Skeletal muscle cell (primary cell): Measurements from ENCODE around the gene ZDHHC9.

Source experiments
- DNase-seq: peaks from one replicate; pipeline ENCODE4 v3.0.0-alpha.2; 2010; ENCODE audit warnings: low read depth
- H3K4me3 ChIP-seq: 2 replicates; pipeline ENCODE4 v1.5.1; 2011; ENCODE audit warnings: low read depth, mild to moderate bottlenecking, control low read depth, low read length, moderate library complexity

The ZDHHC9 gene

DNA sequence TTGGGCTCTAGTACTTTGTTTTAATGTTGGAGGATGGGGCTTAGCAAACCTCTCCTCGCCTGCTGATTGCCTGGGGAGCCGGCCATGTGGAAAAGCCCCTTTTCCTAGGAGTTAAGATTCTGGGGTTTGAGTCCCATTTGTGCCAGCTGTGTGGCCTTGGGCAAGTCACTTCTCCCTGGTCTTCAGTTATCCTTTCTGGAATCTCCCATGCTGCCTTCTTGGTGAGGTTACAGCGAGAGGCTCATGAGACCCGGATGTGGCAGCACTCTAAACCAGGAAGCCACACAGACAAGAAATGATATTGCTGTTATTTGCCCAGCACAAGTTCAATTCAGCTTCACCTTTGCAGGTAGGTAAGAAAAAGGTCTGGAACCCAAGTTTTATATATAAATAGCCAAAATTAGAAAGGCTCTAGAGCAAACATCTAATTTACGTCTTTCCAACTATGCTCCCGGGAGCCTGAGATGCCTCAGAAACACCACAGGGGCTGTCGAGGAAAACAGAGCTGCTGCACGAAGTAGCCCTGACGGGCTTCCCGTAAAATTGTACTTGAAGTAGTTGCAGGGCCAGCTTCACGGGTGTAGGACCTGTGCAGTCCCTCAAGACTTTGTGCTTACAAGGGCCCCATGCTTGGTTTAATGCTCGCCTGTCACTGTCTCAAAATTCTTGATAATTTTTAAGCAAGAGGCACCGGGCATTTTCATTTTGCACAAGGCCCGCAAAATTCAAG is 72.3 kb downstream of the ZDHHC9 start:
- no peak overlapping the region for H3K4me3 ChIP-seq
- DNase-seq, result no peak

- no peak overlapping the region for H3K4me3 ChIP-seq
- DNase-seq, result no peak
Measured at GRCh38 chrX:129769467-129770154, 74.1 kb downstream of the ZDHHC9 start.

DNA sequence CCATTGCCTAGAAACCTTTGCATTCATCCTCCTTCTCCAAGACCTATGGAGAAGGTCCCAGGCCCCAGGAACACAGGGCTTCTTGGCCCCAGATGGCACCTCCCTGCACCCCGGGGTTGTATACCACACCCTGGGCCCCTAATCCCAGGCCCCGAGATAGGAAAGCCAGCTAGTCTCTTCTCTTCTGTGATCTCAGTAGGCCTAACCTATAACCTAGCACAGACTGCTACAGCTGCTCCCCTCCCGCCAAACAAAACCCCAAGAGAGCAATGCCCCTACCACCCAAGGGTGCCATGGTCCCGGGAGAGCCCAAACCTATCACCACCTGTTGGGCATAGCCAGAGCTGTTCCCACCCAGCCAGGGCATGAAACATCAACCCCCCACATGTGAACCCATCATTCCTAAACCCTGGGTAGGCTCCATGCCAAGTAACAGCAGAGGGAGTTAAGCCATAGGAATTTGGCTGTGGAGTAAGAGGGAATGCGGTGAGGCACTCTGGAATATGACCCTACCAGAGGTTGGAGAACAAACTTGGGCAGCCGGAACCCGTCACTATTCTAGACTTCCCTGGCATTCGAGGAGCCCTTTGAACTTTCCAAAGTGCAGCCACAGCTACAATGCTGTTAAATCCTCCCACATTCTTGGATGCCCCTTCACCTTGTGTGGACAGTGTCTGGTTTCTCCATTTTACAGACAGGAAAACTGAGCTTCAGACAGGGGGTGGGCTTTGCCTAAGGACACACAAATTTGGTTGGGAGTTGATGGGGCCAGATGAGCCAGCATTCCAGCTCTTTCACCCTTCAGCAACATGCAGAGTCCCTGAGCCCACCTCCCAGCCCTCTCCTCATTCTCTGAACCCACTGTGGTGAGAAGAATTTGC is 74.9 kb downstream of the ZDHHC9 start:
- H3K4me3 ChIP-seq, result no peak overlapping the region
- no peak for DNase-seq

GRCh38 chrX:129768186-129768585 is 75.5 kb downstream of the ZDHHC9 start:
- no peak for DNase-seq
- no peak overlapping the region for H3K4me3 ChIP-seq

DNA sequence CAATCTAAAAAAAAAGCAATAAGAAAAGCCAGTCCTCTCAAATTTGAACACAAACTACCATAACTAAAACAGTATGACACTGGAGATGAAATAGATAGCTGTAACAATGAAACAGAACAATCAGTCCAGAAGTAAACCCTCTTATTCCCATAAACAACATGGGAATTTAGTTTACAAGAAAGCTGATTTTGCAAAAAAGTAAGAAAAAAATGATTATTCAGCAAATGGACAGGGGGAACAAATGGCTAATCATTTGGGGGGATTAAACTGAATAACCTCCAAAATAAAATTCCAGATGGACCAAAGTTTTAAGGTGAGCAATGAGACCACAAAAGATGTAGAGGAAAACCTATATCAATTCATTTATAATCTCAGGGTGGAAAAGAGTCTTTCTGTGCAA is 80.0 kb downstream of the ZDHHC9 start:
- no peak overlapping the region for H3K4me3 ChIP-seq
- DNase-seq, result no peak

DNA sequence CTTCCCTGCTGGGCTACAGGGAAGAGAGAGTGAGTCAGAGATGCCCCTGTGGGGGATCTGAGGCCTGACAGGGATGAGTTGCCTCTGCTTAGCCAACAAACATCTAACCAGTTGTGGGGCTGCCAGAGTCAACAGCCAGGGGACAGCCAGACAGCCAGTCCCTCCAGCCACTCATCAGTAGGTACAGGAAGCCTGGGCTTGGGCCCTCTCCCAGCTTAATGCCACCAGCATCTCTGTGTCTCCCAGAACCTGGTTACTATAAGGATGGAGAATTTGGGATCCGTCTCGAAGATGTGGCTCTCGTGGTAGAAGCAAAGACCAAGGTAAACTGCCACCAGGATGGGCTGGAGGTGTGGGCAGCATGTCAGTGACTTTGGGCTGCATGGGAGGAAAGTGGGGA is 81.2 kb downstream of the ZDHHC9 start:
- no peak for DNase-seq
- H3K4me3 ChIP-seq, result no peak overlapping the region

DNA sequence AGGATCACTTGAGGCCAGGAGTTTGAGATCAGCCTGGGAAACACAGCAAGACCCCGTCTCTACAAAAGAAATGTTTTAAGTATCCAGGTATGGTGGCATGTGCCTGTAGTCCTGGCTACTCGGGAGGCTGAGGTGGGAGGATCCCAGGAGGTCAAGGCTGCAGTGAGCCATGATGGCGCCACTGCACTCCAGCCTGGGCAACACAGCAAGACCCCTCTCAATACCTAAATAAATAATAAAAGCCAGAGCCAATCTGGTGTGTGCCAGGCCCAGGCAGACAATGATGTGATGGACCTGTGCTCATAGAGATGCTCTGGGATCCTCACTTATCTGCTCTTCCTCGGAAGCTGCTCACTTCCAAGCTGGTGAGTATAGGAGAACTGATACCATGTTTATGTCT is 82.1 kb downstream of the ZDHHC9 start:
- DNase-seq, result no peak
- H3K4me3 ChIP-seq, result no peak overlapping the region

GRCh38 chrX:129760981-129761380 is 82.7 kb downstream of the ZDHHC9 start:
- DNase-seq, result no peak
- no peak overlapping the region for H3K4me3 ChIP-seq

DNA sequence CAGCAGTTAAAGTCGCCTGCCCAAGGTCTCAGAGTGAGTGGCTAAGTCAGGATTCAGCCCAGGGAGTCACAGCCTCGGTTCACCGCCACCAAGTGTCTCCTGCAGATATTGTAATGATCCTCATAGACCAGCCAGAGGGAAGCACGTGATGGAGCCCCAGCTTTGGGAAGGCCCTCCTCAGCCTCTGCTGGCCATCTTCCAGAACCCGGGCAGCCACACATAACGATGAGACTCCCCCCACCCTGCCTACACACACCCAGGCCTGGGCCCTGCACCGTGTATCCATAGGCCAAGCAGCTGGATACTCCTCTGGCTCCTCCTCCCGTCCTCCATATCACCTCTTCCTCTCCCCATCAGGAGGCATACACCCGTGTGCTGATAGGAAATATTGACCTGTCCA is 83.5 kb downstream of the ZDHHC9 start:
- DNase-seq, result no peak
- no peak overlapping the region for H3K4me3 ChIP-seq

GRCh38 chrX:129759576-129760061 is 84.1 kb downstream of the ZDHHC9 start:
- DNase-seq, result peak; percentile 66

GRCh38 chrX:129755779-129756650 is 87.7 kb downstream of the ZDHHC9 start:
- H3K4me3 ChIP-seq, result no peak overlapping the region
- DNase-seq, result no peak

More at GRCh38 chrX:129759576-129760061, 84.1 kb downstream of the ZDHHC9 start:
- no peak overlapping the region for H3K4me3 ChIP-seq

- H3K4me3 ChIP-seq, result no peak overlapping the region
Measured at GRCh38 chrX:129754056-129755024, 89.3 kb downstream of the ZDHHC9 start.

More at GRCh38 chrX:129754056-129755024, 89.3 kb downstream of the ZDHHC9 start:
- DNase-seq, result no peak
